Nephron (organoid): ENCODE results near the gene F2R.

Source experiments
- H3K27ac Mint-ChIP-seq, 3 experiments: 2 replicates each; pipeline ENCODE4 v1.8.0; 2020; ENCODE audit warnings: mixed read lengths in 3 of 3, mild to moderate bottlenecking in 2 of 3, moderate library complexity in 1 of 3
- H3K27me3 Mint-ChIP-seq: 2 replicates; pipeline ENCODE4 v1.8.0; 2021; ENCODE audit warnings: low read depth, mild to moderate bottlenecking, moderate library complexity, mixed read lengths
- H3K36me3 Mint-ChIP-seq: 2 replicates; pipeline ENCODE4 v1.8.0; 2020; ENCODE audit warnings: low read depth, mixed read lengths
- H3K4me1 Mint-ChIP-seq: 2 replicates; pipeline ENCODE4 v1.8.0; 2020; ENCODE audit warnings: mixed read lengths
- H3K4me3 Mint-ChIP-seq, 3 experiments: 2 replicates each; pipeline ENCODE4 v1.8.0; 2020; ENCODE audit warnings: mild to moderate bottlenecking in 3 of 3, mixed read lengths in 3 of 3, moderate library complexity in 2 of 3
- H3K9me3 Mint-ChIP-seq: 2 replicates; pipeline ENCODE4 v1.8.0; 2020; ENCODE audit warnings: mixed read lengths
- CTCF ChIP-seq, 3 experiments: fragments of 200-600 bp; sonication (generic); IDR thresholded peaks; one replicate each; pipeline ENCODE4 v1.5.0; 2021; ENCODE audit warnings: antibody characterized with exemption in 3 of 3; ENCODE audit not compliant: unreplicated experiment in 3 of 3

The F2R gene

GRCh38 chr5:76715736-76716455 is at the start of gene F2R:
F2R (plus strand) TSS chr5:76716126; CDS start chr5:76716308, 182 bp downstream.
- TF ChIP-seq CTCF (IDR thresholded peaks at IDR 0.05; ENCODE audit: unreplicated experiment in 3 of 3) = peak; percentile 66 to 80 (median 71)
- peaks cover 23% of the 10 kb centered on the region for H3K27me3 Mint-ChIP-seq
- H3K4me1 Mint-ChIP-seq = peaks cover 21% of the 10 kb centered on the region
- H3K36me3 Mint-ChIP-seq = no peaks in the 10 kb centered on the region
- peak within 1 kb of the TSS; percentile 90 to 94 (median 91) for H3K4me3 Mint-ChIP-seq
- peak within 1 kb of the TSS; percentile 25 to 80 (median 47) for H3K27ac Mint-ChIP-seq
- H3K9me3 Mint-ChIP-seq = no peaks in the 10 kb centered on the region

GRCh38 chr5:76667495-76667894 is 48.4 kb upstream of the F2R start:
- Mint-ChIP-seq H3K36me3 (peaks cover 43% of the 10 kb centered on the region), H3K4me3 (no peak overlapping the region), H3K4me1 (no peaks in the 10 kb centered on the region), H3K27me3 (no peaks in the 10 kb centered on the region), H3K27ac (no peak overlapping the region), H3K9me3 (no peaks in the 10 kb centered on the region)
- TF ChIP-seq CTCF (IDR thresholded peaks at IDR 0.05; ENCODE audit: unreplicated experiment in 3 of 3) = no peak

- H3K27me3 Mint-ChIP-seq = no peaks in the 10 kb centered on the region
- H3K9me3 Mint-ChIP-seq = no peaks in the 10 kb centered on the region
- H3K36me3 Mint-ChIP-seq = peaks cover 36% of the 10 kb centered on the region
- H3K27ac Mint-ChIP-seq = no peak overlapping the region
- TF ChIP-seq CTCF (IDR thresholded peaks at IDR 0.05; ENCODE audit: unreplicated experiment in 3 of 3) = no peak
- peaks cover under 1% of the 10 kb centered on the region for H3K4me1 Mint-ChIP-seq
- H3K4me3 Mint-ChIP-seq = no peak overlapping the region
Measured at GRCh38 chr5:76669245-76669644, 46.7 kb upstream of the F2R start.

GRCh38 chr5:76670508-76670907 is 45.4 kb upstream of the F2R start:
- Mint-ChIP-seq H3K4me1 (peaks cover 6% of the 10 kb centered on the region), H3K4me3 (no peak overlapping the region), H3K36me3 (peaks cover 36% of the 10 kb centered on the region), H3K27ac (peak overlapping the region in 1 of 3 experiments; percentile 48), H3K9me3 (no peaks in the 10 kb centered on the region), H3K27me3 (no peaks in the 10 kb centered on the region)
- no peak for TF ChIP-seq CTCF (IDR thresholded peaks at IDR 0.05; ENCODE audit: unreplicated experiment in 3 of 3)

GRCh38 chr5:76672242-76672641 is 43.7 kb upstream of the F2R start:
- TF ChIP-seq CTCF (IDR thresholded peaks at IDR 0.05; ENCODE audit: unreplicated experiment in 3 of 3) = no peak
- H3K27me3 Mint-ChIP-seq = no peaks in the 10 kb centered on the region

GRCh38 chr5:76673125-76673524 is 42.8 kb upstream of the F2R start:
- Mint-ChIP-seq H3K27ac (no peak overlapping the region), H3K36me3 (peaks cover 29% of the 10 kb centered on the region), H3K27me3 (no peaks in the 10 kb centered on the region), H3K9me3 (no peaks in the 10 kb centered on the region), H3K4me3 (no peak overlapping the region), H3K4me1 (peaks cover 6% of the 10 kb centered on the region)
- TF ChIP-seq CTCF (IDR thresholded peaks at IDR 0.05; ENCODE audit: unreplicated experiment in 3 of 3) = no peak

More at GRCh38 chr5:76672242-76672641, 43.7 kb upstream of the F2R start:
- Mint-ChIP-seq H3K27ac (no peak overlapping the region), H3K36me3 (peaks cover 32% of the 10 kb centered on the region), H3K4me1 (peaks cover 6% of the 10 kb centered on the region), H3K4me3 (no peak overlapping the region), H3K9me3 (no peaks in the 10 kb centered on the region)
